Right atrium auricular region (tissue), 2 donors: ENCODE data around the gene POTEF. TPM values are rescaled to one million over a fixed set of nuclear protein-coding genes. Genes with fewer than 3 reads are reported as not detected.
"Not testable (repeated sequence)": the region's sequence is repeated elsewhere in the genome, so short reads cannot be mapped to it uniquely, and the experiment has no call there.

Source experiments
- DNase-seq: peaks from one replicate; pipeline ENCODE4 v3.0.0-alpha.2; 2019; ENCODE audit warnings: low spot score
- H3K27ac ChIP-seq, 2 donors: fragments of 200-600 bp; sonication (generic); 1 replicate in 1 of 2; 2 replicates in 1 of 2; pipeline ENCODE4 v1.5.1; 2016 to 2019
- H3K27me3 ChIP-seq, 2 donors: fragments of 200-600 bp; sonication (generic); one replicate each; pipeline versions ENCODE4 v1.5.1 to v1.6.0; 2017 to 2019
- H3K36me3 ChIP-seq: fragments of 200-600 bp; sonication (generic); one replicate; pipeline ENCODE4 v1.5.1; 2016
- H3K4me1 ChIP-seq, 2 donors: fragments of 200-600 bp; sonication (generic); one replicate each; pipeline versions ENCODE4 v1.5.1 to v1.6.0; 2017 to 2019
- H3K4me3 ChIP-seq, 2 donors: fragments of 200-600 bp; sonication (generic); 1 replicate in 1 of 2; 2 replicates in 1 of 2; pipeline ENCODE4 v1.5.1; 2017 to 2019; ENCODE audit warnings: mild to moderate bottlenecking in 1 of 2, moderate library complexity in 1 of 2
- H3K9me3 ChIP-seq, 2 donors: fragments of 200-600 bp; sonication (generic); one replicate each; pipeline ENCODE4 v1.5.1; 2019
- CTCF ChIP-seq, 2 donors: fragments of 200-600 bp; sonication (generic); IDR thresholded peaks; one replicate each; pipeline ENCODE4 v1.5.1; 2019; ENCODE audit warnings: antibody characterized with exemption in 2 of 2
- total RNA-seq, 2 donors: library from RNA; depleted of rRNA; stranded (reverse); fragments of >200 nt; gene quantifications; one replicate each; pipeline ENCODE4 v1.1.0, GENCODE V29; 2016

The POTEF gene
- total RNA-seq, 2 donors from 2014 or later: 0.47 TPM; not detected in 1

DNA sequence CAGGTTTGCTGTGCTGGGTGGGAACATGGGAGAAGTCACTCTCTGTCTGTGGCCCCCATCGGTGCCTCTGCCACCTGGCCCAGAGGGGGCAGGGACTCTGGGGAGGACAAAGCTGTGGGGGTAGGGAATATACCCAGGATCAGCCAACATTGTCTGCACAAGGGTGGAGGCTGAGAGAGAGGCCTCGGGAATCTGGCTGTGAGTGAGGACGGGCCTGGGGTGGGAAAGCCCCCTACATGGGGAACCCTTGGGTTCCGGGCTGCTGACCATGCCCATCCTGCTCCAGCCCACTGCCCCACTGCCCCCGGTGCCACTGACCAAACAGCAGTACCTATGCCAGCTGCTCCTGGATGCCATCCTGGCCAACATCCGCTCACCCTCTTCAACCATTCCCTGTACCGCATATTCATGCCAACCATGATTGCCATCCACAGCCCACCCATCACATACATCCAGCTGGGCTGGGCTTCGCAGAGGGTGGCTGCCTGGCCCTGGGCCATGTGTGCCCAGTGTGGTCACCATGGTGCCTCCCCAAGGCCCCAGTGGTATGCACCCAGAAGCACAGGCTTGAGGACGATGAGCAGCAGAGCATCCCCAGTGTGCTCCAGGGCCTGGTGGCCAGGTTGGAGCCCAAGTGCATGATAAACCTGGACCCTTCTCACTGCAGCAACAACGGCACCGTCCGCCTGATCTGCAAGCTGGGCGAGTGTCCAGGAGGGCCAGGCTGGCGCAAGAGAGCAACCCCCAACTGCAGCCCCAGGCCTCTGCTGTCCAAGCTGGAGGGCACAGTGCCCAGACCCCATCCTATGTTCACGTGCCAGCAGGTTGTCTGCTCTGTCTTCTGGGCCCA, 6.9 kb upstream of the POTEF start:
- Histone ChIP-seq H3K4me3 (no peak overlapping the region), H3K27me3 (no peaks in the 10 kb centered on the region), H3K9me3 (no peaks in the 10 kb centered on the region), H3K27ac (no peak overlapping the region), H3K4me1 (no peaks in the 10 kb centered on the region), H3K36me3 (no peaks in the 10 kb centered on the region)
- no peak for DNase-seq
- no peak for TF ChIP-seq CTCF (IDR thresholded peaks at IDR 0.05)

- not testable (repeated sequence) for H3K36me3 ChIP-seq, H3K27me3 ChIP-seq, H3K9me3 ChIP-seq, H3K4me3 ChIP-seq, H3K4me1 ChIP-seq, DNase-seq, H3K27ac ChIP-seq
Measured at GRCh38 chr2:130128464-130128863, 558 bp downstream of the POTEF start.

DNA sequence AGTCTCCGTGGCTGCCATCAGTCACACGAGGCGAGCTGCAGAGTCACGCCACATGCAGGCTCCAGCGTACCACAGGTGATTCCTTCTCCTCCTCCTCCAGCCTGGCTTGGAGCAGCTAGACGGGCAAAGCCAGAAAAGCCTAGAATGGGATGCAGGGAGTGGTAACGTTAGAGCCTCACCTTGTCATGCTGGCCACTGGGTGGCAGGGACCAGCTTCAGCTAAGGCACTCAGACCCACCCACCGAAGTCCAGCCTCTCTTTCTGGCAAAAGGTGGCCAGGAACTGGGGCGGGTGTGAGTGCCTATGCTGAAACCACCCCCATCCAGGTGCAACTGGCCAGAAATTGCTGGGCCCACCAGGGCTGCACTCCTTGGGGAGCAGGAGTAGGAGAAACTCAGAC, 1.3 kb downstream of the POTEF start:
- H3K9me3 ChIP-seq, DNase-seq, H3K4me3 ChIP-seq, H3K4me1 ChIP-seq, H3K36me3 ChIP-seq, H3K27me3 ChIP-seq, H3K27ac ChIP-seq: not testable (repeated sequence)

DNA sequence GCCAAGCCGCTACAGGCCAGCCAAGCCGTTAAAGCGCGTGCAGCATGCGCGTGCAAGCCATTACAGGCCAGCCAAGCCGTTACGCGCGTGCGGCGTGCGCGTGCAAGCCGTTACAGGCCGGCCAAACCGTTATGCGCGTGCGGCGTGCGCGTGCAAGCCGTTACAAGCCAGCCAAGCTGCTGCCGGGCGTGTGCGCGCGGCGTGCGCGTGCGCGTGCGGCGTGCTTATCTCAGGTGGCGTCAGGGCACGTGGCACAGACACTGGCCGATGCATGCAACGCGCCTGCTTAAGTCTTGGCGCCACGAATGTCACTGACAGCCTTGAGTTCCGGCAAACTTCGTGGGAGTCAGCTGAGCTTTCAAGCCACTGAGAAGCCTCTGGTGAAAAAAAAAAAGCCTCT, 8.1 kb downstream of the POTEF start:
- H3K36me3 ChIP-seq, H3K4me3 ChIP-seq, H3K9me3 ChIP-seq, DNase-seq, H3K27ac ChIP-seq, H3K27me3 ChIP-seq, H3K4me1 ChIP-seq: not testable (repeated sequence)

DNA sequence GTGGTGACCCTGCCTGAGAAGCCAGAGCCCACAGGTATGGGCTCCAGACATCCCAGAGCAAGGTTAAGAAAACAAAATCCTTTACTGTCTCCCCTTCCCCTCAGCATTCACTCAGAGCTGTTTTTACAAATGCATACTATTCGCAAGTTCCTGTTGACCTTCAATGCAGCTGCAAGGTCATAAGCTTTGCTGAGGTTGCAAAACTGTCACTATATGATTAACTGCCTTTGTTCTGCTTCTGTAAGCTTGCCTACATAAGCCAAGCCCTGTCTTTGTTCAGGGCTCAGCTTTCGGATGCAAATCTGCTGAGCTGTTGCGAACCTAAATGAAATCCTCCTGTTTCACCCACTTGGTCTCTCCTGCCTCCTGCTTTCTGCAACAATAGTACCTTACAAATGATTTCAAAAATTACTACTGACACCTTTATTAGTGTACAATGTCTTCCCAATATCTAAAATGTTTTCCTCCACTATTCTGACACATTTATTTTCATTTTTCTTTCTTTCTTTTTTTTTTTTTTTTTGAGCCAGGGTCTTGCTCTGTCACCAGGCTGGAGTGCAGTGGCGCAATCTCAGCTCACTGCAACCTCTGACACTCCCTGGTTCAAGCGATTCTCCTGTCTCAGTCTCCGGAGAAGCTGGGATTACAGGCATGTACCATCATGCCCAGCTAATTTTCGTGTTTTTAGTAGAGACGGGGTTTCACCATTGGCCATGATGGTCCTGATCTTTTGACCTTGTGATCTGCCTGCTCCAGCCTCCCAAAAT, 26.2 kb downstream of the POTEF start:
- H3K27ac ChIP-seq, H3K4me1 ChIP-seq, H3K27me3 ChIP-seq, H3K4me3 ChIP-seq, DNase-seq, H3K36me3 ChIP-seq, H3K9me3 ChIP-seq: not testable (repeated sequence)

DNA sequence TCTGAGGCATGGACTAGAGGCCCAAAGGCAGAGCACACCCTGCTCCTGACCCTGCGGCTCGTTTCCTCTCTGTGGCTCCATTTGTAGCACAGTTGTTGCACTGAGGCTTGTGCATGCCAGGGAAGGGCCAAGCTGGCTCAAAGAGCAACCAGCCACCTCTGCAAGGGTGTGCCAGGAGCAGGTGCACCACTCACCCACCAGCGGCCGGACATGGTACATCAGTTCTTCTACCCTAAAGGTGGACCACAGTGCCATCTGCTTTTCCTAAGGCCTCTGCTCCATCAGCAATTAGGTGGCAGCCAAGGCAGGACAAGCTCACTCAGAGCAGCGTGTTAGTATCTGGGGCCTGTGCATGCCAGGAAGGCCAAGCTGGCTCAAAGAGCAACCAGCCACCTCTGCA, 66.4 kb downstream of the POTEF start:
- not testable (repeated sequence) for H3K27ac ChIP-seq, H3K4me3 ChIP-seq, H3K9me3 ChIP-seq, H3K36me3 ChIP-seq, DNase-seq, H3K4me1 ChIP-seq, H3K27me3 ChIP-seq

DNA sequence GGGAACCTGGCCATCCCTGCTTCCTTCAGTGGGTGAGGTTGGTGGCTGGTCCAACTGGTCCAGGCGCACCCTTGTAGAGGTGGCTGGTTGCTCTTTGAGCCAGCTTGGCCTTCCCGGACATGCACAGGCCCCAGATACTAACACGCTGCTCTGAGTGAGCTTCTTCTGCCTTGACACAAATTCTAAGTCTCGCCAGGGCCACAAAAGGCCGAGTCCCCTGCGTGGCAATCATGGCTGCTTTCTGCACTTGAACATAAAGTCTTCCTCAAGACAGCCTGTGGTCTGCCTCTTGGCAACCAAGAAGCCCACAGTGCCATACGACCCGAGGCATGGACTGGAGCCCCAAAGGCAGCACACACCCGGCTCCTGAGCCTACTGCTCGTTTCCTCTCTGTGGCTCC, 69.0 kb downstream of the POTEF start:
- not testable (repeated sequence) for H3K36me3 ChIP-seq, H3K27ac ChIP-seq, DNase-seq, H3K27me3 ChIP-seq, H3K4me1 ChIP-seq, H3K4me3 ChIP-seq, H3K9me3 ChIP-seq

- H3K9me3 ChIP-seq, H3K36me3 ChIP-seq, DNase-seq, H3K4me1 ChIP-seq, H3K4me3 ChIP-seq, H3K27ac ChIP-seq, H3K27me3 ChIP-seq: not testable (repeated sequence)
Measured at GRCh38 chr2:130056336-130056735, 72.7 kb downstream of the POTEF start.

- H3K36me3 ChIP-seq, H3K27me3 ChIP-seq, H3K27ac ChIP-seq, H3K4me1 ChIP-seq, H3K9me3 ChIP-seq, DNase-seq, H3K4me3 ChIP-seq: not testable (repeated sequence)
Measured at GRCh38 chr2:130053217-130053911, 75.7 kb downstream of the POTEF start.

DNA sequence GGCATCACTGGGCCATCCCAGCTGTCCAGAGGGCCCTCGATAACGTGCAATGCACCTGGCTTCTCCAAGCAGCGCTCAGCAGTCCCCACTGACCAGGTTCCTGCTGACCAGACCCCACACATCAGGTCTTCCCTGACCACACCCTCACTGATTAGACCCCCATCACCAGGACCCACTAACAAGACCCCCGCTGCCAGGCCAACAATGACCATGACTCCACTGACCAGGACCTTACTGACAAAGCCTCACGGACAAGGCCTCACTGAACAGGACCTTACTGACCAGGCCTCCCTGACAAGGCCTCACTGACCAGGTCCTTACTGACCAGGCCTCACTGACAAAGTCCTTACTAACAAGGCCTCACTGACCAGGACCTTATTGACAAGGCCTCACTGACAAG, 76.6 kb downstream of the POTEF start:
- H3K36me3 ChIP-seq, H3K27ac ChIP-seq, DNase-seq, H3K27me3 ChIP-seq, H3K4me1 ChIP-seq, H3K4me3 ChIP-seq, H3K9me3 ChIP-seq: not testable (repeated sequence)

GRCh38 chr2:130048422-130048821, 80.6 kb downstream of the POTEF start:
- not testable (repeated sequence) for H3K27ac ChIP-seq, H3K4me1 ChIP-seq, DNase-seq, H3K27me3 ChIP-seq, H3K4me3 ChIP-seq, H3K9me3 ChIP-seq, H3K36me3 ChIP-seq

DNA sequence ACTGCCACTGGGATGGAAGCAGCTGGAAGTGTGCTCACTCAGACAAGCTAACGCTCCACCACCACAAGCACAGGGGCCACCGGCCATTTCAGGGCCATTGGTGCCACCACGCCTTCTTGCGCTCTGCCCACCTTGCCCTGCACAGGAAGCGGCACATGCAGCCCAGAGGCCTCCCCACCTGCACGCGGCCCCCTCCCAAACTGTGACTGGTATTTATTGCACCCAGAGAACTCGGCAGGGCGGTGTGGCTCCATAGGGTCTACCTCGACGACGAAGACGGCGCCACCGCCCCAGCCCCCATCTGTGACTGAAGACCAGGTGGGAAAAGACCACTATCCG, 90.8 kb downstream of the POTEF start:
- H3K9me3 ChIP-seq, H3K27me3 ChIP-seq, DNase-seq, H3K36me3 ChIP-seq, H3K27ac ChIP-seq, H3K4me3 ChIP-seq, H3K4me1 ChIP-seq: not testable (repeated sequence)

- H3K36me3 ChIP-seq, H3K9me3 ChIP-seq, DNase-seq, H3K4me1 ChIP-seq, H3K27me3 ChIP-seq, H3K27ac ChIP-seq, H3K4me3 ChIP-seq: not testable (repeated sequence)
Measured at GRCh38 chr2:130025931-130026330, 103.1 kb downstream of the POTEF start.
